K562 (cell line): Measurements from ENCODE around the gene TLR8. TPM values are rescaled to one million over a fixed set of nuclear protein-coding genes. Genes with fewer than 3 reads are reported as not detected.

Source experiments
- ATAC-seq: fragments of 200-7000 bp; cut with Tn5 transposase; 3 replicates; pipeline ENCODE4 v1.9.1; 2020; ENCODE audit warnings: moderate library complexity
- BruUV-seq: library from RNA; stranded (reverse); fragments of 400-500 nt; replicated peaks from 2 replicates; lab custom pipeline; 2021; lab: Mats Ljungman, UMichigan
- CTCF ChIA-PET: fragments of 300-600 bp; formaldehyde crosslinking; extraction: SDS; loops from one replicate; lab custom pipeline; 2021; ENCODE audit warnings: low intra/inter-chr PET ratio; lab: Yijun Ruan, JAX
- POLR2A ChIA-PET: fragments of 300-600, 350-650 bp; sonication (Branson Sonifier 250); formaldehyde crosslinking; extraction: SDS; loops from one replicate; lab custom pipeline; 2021; ENCODE audit warnings: antibody characterized with exemption, inconsistent platforms; lab: Yijun Ruan, JAX
- DNase-seq, 4 experiments: peaks; one replicate each; pipeline versions ENCODE4 v3.0.0 to v3.0.0-alpha.2; 2011 to 2018; ENCODE audit warnings: low spot score in 3 of 4, mixed read lengths in 3 of 4; ENCODE audit errors: extremely low read depth in 1 of 4
- FAIRE-seq: peaks from 2 replicates; lab custom pipeline; 2011; peaks lifted over from hg19 to GRCh38; lab: Jason Lieb, UNC
- H2AFZ ChIP-seq: 2 replicates; pipeline ENCODE4 v1.6.0; 2011; ENCODE audit warnings: low read depth, low read length, control low read depth, inconsistent platforms
- H3K27ac ChIP-seq: fragments of 200-600 bp; 3 replicates; pipeline ENCODE4 v1.8.0; 2011; ENCODE audit warnings: low read depth, mild to moderate bottlenecking, control low read depth, inconsistent platforms, low read length, moderate library complexity, mixed read lengths; ENCODE audit errors: extremely low read depth
- H3K27me3 ChIP-seq, 2 experiments: fragments of 300-600 bp in 1 of 2; 2 replicates in 1 of 2; 3 replicates in 1 of 2; pipeline versions ENCODE4 v1.6.0 to v1.8.0; 2011; ENCODE audit warnings: inconsistent platforms in 2 of 2, low read length in 2 of 2, mild to moderate bottlenecking in 1 of 2, mixed read lengths in 1 of 2, moderate library complexity in 1 of 2; ENCODE audit not compliant: control insufficient read depth in 2 of 2, insufficient read depth in 2 of 2
- H3K36me3 ChIP-seq: fragments of 300-600 bp; 3 replicates; pipeline ENCODE4 v1.8.0; 2011; ENCODE audit warnings: mild to moderate bottlenecking, low read length, inconsistent platforms; ENCODE audit not compliant: control insufficient read depth, insufficient read depth
- H3K4me1 ChIP-seq, 2 experiments: fragments of 200-600 bp in 1 of 2; replicated peaks in 1 of 2; 2 replicates in 1 of 2; 3 replicates in 1 of 2; pipeline versions ENCODE4 v1.5.1 to v1.8.0; 2011; ENCODE audit warnings: inconsistent platforms in 2 of 2, low read length in 2 of 2, mild to moderate bottlenecking in 1 of 2, mixed read lengths in 1 of 2, moderate library complexity in 1 of 2; ENCODE audit not compliant: control insufficient read depth in 2 of 2, insufficient read depth in 2 of 2
- H3K4me2 ChIP-seq: 2 replicates; pipeline ENCODE4 v1.6.1; 2011; ENCODE audit warnings: low read length, control low read depth, inconsistent platforms, mixed read lengths; ENCODE audit not compliant: insufficient read depth
- H3K4me3 ChIP-seq: fragments of 200-600 bp; sonication (generic), shearing (Covaris generic); 2 replicates; pipeline ENCODE4 v1.5.1; 2016; ENCODE audit warnings: control low read depth, inconsistent platforms
- H3K79me2 ChIP-seq: fragments of 200-600 bp; 3 replicates; pipeline ENCODE4 v1.8.0; 2011; ENCODE audit warnings: low read length, inconsistent platforms; ENCODE audit not compliant: control insufficient read depth, insufficient read depth
- H3K9ac ChIP-seq, 2 experiments: 2 replicates each; pipeline versions ENCODE4 v1.6.0 to v1.6.1; 2011; ENCODE audit warnings: low read depth in 2 of 2, low read length in 2 of 2, control low read depth in 1 of 2, inconsistent platforms in 1 of 2, mild to moderate bottlenecking in 1 of 2, mixed read lengths in 1 of 2; ENCODE audit not compliant: insufficient read depth in 1 of 2
- H3K9me1 ChIP-seq: one replicate; pipeline ENCODE4 v1.6.0; 2011; ENCODE audit warnings: inconsistent platforms, mild to moderate bottlenecking, low read length, moderate library complexity; ENCODE audit not compliant: control insufficient read depth, insufficient read depth
- H3K9me3 ChIP-seq: replicated peaks from 2 replicates; pipeline ENCODE4 v1.5.1; 2011; ENCODE audit warnings: low read depth, low read length, inconsistent platforms; ENCODE audit not compliant: control insufficient read depth, insufficient read depth
- H4K20me1 ChIP-seq: replicated peaks from 2 replicates; pipeline ENCODE4 v1.6.1; 2011; ENCODE audit warnings: low read length, inconsistent platforms, mixed read lengths; ENCODE audit not compliant: control insufficient read depth, insufficient read depth
- CGGBP1 ChIP-seq: fragments of 250-450 bp; sonication (Bioruptor Pico); IDR thresholded peaks from 2 replicates; pipeline ENCODE4 v1.9.0; 2021; ENCODE audit warnings: mild to moderate bottlenecking
- DACH1 ChIP-seq: fragments of 450-650 bp; IDR thresholded peaks from 2 replicates; pipeline ENCODE4 v1.6.1; 2018; ENCODE audit not compliant: partially characterized antibody
- EGR1 ChIP-seq: fragments of 450-650 bp; conservative IDR thresholded peaks from 2 replicates; pipeline ENCODE4 v1.6.1; 2017; ENCODE audit warnings: mild to moderate bottlenecking
- ELF4 ChIP-seq: fragments of 450-650 bp; formaldehyde crosslinking; IDR thresholded peaks from 2 replicates; pipeline ENCODE4 v1.4.0; 2022; ENCODE audit warnings: missing genetic modification characterization
- HNRNPK ChIP-seq: fragments of 200-400 bp; formaldehyde crosslinking; IDR thresholded peaks from one replicate; pipeline ENCODE4 v1.6.1; 2018; ENCODE audit warnings: mild to moderate bottlenecking, low read depth, low read length; ENCODE audit not compliant: poor library complexity, severe bottlenecking
- NUFIP1 ChIP-seq: fragments of 450-650 bp; IDR thresholded peaks from 2 replicates; pipeline ENCODE4 v1.6.1; 2018; ENCODE audit not compliant: partially characterized antibody
- PHB ChIP-seq: fragments of 250-450 bp; sonication (Bioruptor Pico); IDR thresholded peaks from 2 replicates; pipeline ENCODE4 v1.5.0; 2021
- PTBP1 ChIP-seq: fragments of 200-400 bp; formaldehyde crosslinking; IDR thresholded peaks from 2 replicates; pipeline ENCODE4 v1.6.1; 2017; ENCODE audit warnings: low read depth, low read length
- RB1 ChIP-seq: fragments of 450-650 bp; IDR thresholded peaks from 2 replicates; pipeline ENCODE4 v1.6.1; 2017; ENCODE audit warnings: low read depth, mild to moderate bottlenecking
- SRSF9 ChIP-seq: fragments of 200-400 bp; formaldehyde crosslinking; IDR thresholded peaks from 2 replicates; pipeline ENCODE4 v1.6.1; 2017; ENCODE audit warnings: low read depth, low read length, borderline replicate concordance
- TSHZ1 ChIP-seq: fragments of 250-450 bp; sonication (Bioruptor Pico); IDR thresholded peaks from 2 replicates; pipeline ENCODE4 v1.4.0; 2020; ENCODE audit warnings: mild to moderate bottlenecking, moderate library complexity
- ZBTB11 ChIP-seq, 3 experiments: fragments of 200-800 bp in 1 of 3; fragments of 250-450 bp in 1 of 3; fragments of 450-650 bp in 1 of 3; sonication (Bioruptor Pico) in 1 of 3; sonication (Bioruptor generic) in 1 of 3; formaldehyde crosslinking in 1 of 3; IDR thresholded peaks; 2 replicates each; pipeline versions ENCODE4 v1.6.1 to v1.8.0; 2016 to 2022; ENCODE audit warnings: mild to moderate bottlenecking in 2 of 3, missing genetic modification characterization in 2 of 3, missing compliant biosample characterization in 1 of 3, moderate library complexity in 1 of 3
- ZNF143 ChIP-seq: sonication (generic); formaldehyde crosslinking; IDR thresholded peaks from 2 replicates; pipeline ENCODE4 v1.9.0; 2022; ENCODE audit warnings: mild to moderate bottlenecking, missing genetic modification reagents
- ZNF217 ChIP-seq: sonication (generic); formaldehyde crosslinking; IDR thresholded peaks from 2 replicates; pipeline ENCODE4 v1.8.0; 2022; ENCODE audit warnings: mild to moderate bottlenecking, missing genetic modification reagents
- ZNF75A ChIP-seq: fragments of 450-650 bp; formaldehyde crosslinking; IDR thresholded peaks from 2 replicates; pipeline ENCODE4 v1.4.0; 2020; ENCODE audit warnings: mild to moderate bottlenecking
- WGBS: fragments of 100-300 bp; shearing (Covaris generic); methylation state at CpG from one replicate; pipeline ENCODE4 v1.1.6; 2016; ENCODE audit warnings: low coverage, mixed read lengths; ENCODE audit not compliant: insufficient coverage; ENCODE audit errors: missing lambda C conversion rate; 5-methylcytosine and 5-hydroxymethylcytosine counted together
- in situ Hi-C: fragments of 300-500 bp; cut with MboI; formaldehyde crosslinking; loops from 4 replicates; pipeline ENCODE4 v1.15.0; 2018; ENCODE audit warnings: inconsistent platforms, mixed read lengths
- intact Hi-C: fragments of 100-400 bp; cut with micrococcal nuclease; formaldehyde crosslinking; loops from 2 replicates; pipeline ENCODE4 v1.14.2; 2022
- polyA plus RNA-seq, 8 experiments: library from polyadenylated mRNA; depleted of rRNA in 4 of 8; stranded (reverse) in 5 of 8; unstranded in 3 of 8; fragments of >200 nt; fragmentation: Nextera tagmentation in 2 of 8; fragmentation: Illumina TruSeq in 1 of 8; extraction: Ambion mirVana in 2 of 8; extraction: Trizol in 1 of 8; gene quantifications; 2 replicates each; pipeline versions ENCODE4 v1.2.1 to v1.2.3, GENCODE V29; 2011 to 2014; ENCODE audit warnings: inconsistent platforms in 1 of 8, missing spikeins in 1 of 8
- total RNA-seq, 7 experiments: library from RNA; depleted of rRNA in 6 of 7; stranded (reverse); fragments of >200 nt in 6 of 7; fragmentation: Illumina TruSeq in 2 of 7; extraction: Trizol in 2 of 7; gene quantifications; 2 replicates each; pipeline versions ENCODE4 v1.2.1 to v1.2.3, GENCODE V29; 2011 to 2021; ENCODE audit warnings: low replicate concordance in 1 of 7

Gene TLR8
- total and polyA plus RNA-seq, 9 of the 15 experiments (the other 6 are each of a cell fraction or from before 2014, with no cell fraction given) = not detected

- TF ChIP-seq ZBTB11 (CRISPR knock-in tag; IDR thresholded peaks at IDR 0.05) = no peak
- TF ChIP-seq EGR1 = no peak
- TF ChIP-seq, all 486 proteins: peak for 0
Observed at GRCh38 chrX:12896935-12897334, 9.5 kb upstream of the TLR8 start (continued).

GRCh38 chrX:12898073-12898472, 8.3 kb upstream of the TLR8 start:
- intact Hi-C loops (no loop called here), in situ Hi-C loops (loop anchor here (10.0 kb wide), 1 partner anchor 73 kb away; no protein-coding TSS in a partner anchor)
- TF ChIP-seq DACH1 (no peak), RB1 (no peak), ZNF217 (CRISPR knock-in tag) (no peak), TSHZ1 (no peak), PTBP1 (no peak), CGGBP1 (no peak), ZNF143 (CRISPR knock-in tag) (no peak), HNRNPK (no peak), NUFIP1 (no peak), SRSF9 (no peak), ELF4 (no peak), PHB (CRISPR knock-in tag) (no peak), ZNF75A (CRISPR knock-in tag) (no peak)
- ChIA-PET CTCF (no interaction called here), POLR2A (no interaction called here)
- ATAC-seq (no peak), FAIRE-seq (no peak), DNase-seq (no peak)
- no peaks in the 10 kb centered on the region for H3K79me2 ChIP-seq
- H3K9me1 ChIP-seq = no peaks in the 10 kb centered on the region
- BruUV-seq = no TSS peak
- H3K4me1 ChIP-seq = no peaks in the 10 kb centered on the region; a peak in 1 of 5 replicates
- H3K27ac ChIP-seq = no peak overlapping the region
- no peaks in the 10 kb centered on the region for H3K36me3 ChIP-seq
- H3K9me3 ChIP-seq = no peaks in the 10 kb centered on the region
- H4K20me1 ChIP-seq = no peaks in the 10 kb centered on the region
- H3K4me2 ChIP-seq = no peak overlapping the region
- no peaks in the 10 kb centered on the region for H3K27me3 ChIP-seq
- H2AFZ ChIP-seq = no peak overlapping the region
- H3K4me3 ChIP-seq = no peak overlapping the region
- WGBS = 7% methylated on average over 4 of the region's 5 CpGs
- no peak overlapping the region for H3K9ac ChIP-seq
